RCC 7860 (cell line): ENCODE measurements around the gene THRB.
A peak's percentile ranks its signal among the peaks of the same experiment; 100 is the strongest.
"Not testable (repeated sequence)": the region's sequence is repeated elsewhere in the genome, so short reads cannot be mapped to it uniquely, and the experiment has no call there.

ENCODE experiments used
- DNase-seq: peaks from one replicate; pipeline ENCODE4 v3.0.0-alpha.2; 2015; ENCODE audit warnings: low spot score
- FAIRE-seq: peaks from 2 replicates; lab custom pipeline; 2012; peaks lifted over from hg19 to GRCh38; lab: Jason Lieb, UNC

Gene THRB

GRCh38 chr3:24136624-24137310 lies 357.9 kb downstream of the THRB start:
- FAIRE-seq (no peak), DNase-seq (no peak)

- DNase-seq (no peak), FAIRE-seq (no peak)
These were observed 359.4 kb downstream of the THRB start for GRCh38 chr3:24135280-24135679.

- no peak for DNase-seq
- no peak for FAIRE-seq
These were observed 360.7 kb downstream of the THRB start for GRCh38 chr3:24133942-24134341.

GRCh38 chr3:24133436-24133835 lies 361.2 kb downstream of the THRB start:
- FAIRE-seq: no peak

GRCh38 chr3:24129549-24129948 lies 365.1 kb downstream of the THRB start:
- DNase-seq (no peak), FAIRE-seq (no peak)

More at GRCh38 chr3:24133436-24133835, 361.2 kb downstream of the THRB start:
- DNase-seq: no peak

GRCh38 chr3:24128199-24129005 lies 366.2 kb downstream of the THRB start:
- DNase-seq (no peak), FAIRE-seq (no peak)

- no peak for FAIRE-seq
- DNase-seq: no peak
These were observed 371.1 kb downstream of the THRB start for GRCh38 chr3:24123596-24123995.

GRCh38 chr3:24120434-24120833 lies 374.2 kb downstream of the THRB start:
- FAIRE-seq (no peak), DNase-seq (no peak)

GRCh38 chr3:24119321-24119751 lies 375.3 kb downstream of the THRB start:
- peak; percentile 7 for DNase-seq

GRCh38 chr3:24117508-24117907 lies 377.1 kb downstream of the THRB start:
- DNase-seq: no peak

More at GRCh38 chr3:24119321-24119751, 375.3 kb downstream of the THRB start:
- no peak for FAIRE-seq

GRCh38 chr3:24111711-24112110 lies 382.9 kb downstream of the THRB start:
- DNase-seq (no peak), FAIRE-seq (no peak)

More at GRCh38 chr3:24117508-24117907, 377.1 kb downstream of the THRB start:
- FAIRE-seq: no peak

- no peak for DNase-seq
These were observed 384.6 kb downstream of the THRB start for GRCh38 chr3:24110051-24110450.

GRCh38 chr3:24101676-24102168 lies 392.9 kb downstream of the THRB start:
- FAIRE-seq (no peak), DNase-seq (no peak)

More at GRCh38 chr3:24110051-24110450, 384.6 kb downstream of the THRB start:
- FAIRE-seq: no peak

GRCh38 chr3:24100696-24101402 lies 393.8 kb downstream of the THRB start:
- DNase-seq: peak; percentile 29

GRCh38 chr3:24096695-24097290 lies 397.9 kb downstream of the THRB start:
- FAIRE-seq (no peak), DNase-seq (no peak)

More at GRCh38 chr3:24100696-24101402, 393.8 kb downstream of the THRB start:
- no peak for FAIRE-seq

- FAIRE-seq: no peak
- no peak for DNase-seq
These were observed 398.4 kb downstream of the THRB start for GRCh38 chr3:24096271-24096670.

- not testable (repeated sequence) for FAIRE-seq, DNase-seq
These were observed 399.8 kb downstream of the THRB start for GRCh38 chr3:24094818-24095217.

GRCh38 chr3:24088782-24089181 lies 405.9 kb downstream of the THRB start:
- DNase-seq (peak; percentile 19), FAIRE-seq (no peak)

- DNase-seq: no peak
- FAIRE-seq: no peak
These were observed 407.2 kb downstream of the THRB start for GRCh38 chr3:24087469-24087868.

GRCh38 chr3:24086617-24087404 lies 407.8 kb downstream of the THRB start:
- no peak for FAIRE-seq
- DNase-seq: no peak
